ENCODE measurements around the gene THOC6.

- no peak for TF ChIP-seq CTCF (IDR thresholded peaks at IDR 0.05)
- TF ChIP-seq POLR2A (IDR thresholded peaks at IDR 0.05): no peak
Measured at GRCh38 chr16:3073448-3073847, 49.6 kb downstream of the THOC6 start.
